HG02973 (cell line): ENCODE measurements around the gene MREG.
"Not testable (repeated sequence)": the region's sequence is repeated elsewhere in the genome, so short reads cannot be mapped to it uniquely, and the experiment has no call there.

Experiments
- ATAC-seq: cut with Tn5 transposase; IDR thresholded peaks from one replicate; pipeline ENCODE4 v1.9.1; 2021; ENCODE audit warnings: moderate library complexity; ENCODE audit not compliant: unreplicated experiment

The MREG gene

GRCh38 chr2:216021768-216022565, 8.6 kb upstream of the MREG start:
- no peak for ATAC-seq

DNA sequence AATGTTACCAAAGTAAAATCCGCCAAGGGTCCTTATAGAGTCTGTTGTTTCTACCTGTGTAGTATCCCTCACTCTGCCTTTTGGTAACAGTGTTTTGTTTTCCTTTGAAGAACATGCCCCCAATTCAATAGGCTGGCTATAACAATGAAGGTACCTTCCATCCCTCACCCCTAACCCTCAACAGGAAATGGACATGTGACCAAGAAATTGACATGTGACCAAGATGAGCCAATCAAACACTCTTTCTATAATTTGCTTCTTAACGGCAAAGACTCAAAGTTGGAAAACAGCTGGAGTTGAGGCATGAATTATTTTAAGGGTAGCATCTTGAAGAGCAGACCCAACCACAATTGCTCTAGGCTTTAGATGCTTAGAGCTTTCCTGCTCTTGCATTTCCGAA, 5.4 kb upstream of the MREG start:
- no peak for ATAC-seq

- ATAC-seq: no peak
Observed at GRCh38 chr2:216017365-216017764, 4.0 kb upstream of the MREG start.

DNA sequence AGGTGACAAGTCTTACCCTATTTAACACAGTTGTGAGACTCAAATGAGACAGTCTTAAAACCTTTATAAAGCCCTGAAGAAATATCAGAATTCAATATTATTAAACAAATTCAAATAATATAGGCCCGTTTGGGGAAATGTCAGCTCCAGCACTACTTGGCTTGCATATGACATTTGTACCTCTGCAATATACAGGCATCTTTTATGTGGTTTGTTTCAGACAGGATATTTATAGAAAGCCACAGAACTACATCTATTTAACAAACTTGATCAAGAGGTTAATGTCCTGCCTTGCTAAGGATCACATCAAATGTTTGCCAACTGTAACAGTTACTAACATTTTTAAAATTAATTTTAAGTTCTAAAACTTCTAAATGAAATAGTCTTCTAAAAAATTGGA, 3.2 kb upstream of the MREG start:
- ATAC-seq: no peak

DNA sequence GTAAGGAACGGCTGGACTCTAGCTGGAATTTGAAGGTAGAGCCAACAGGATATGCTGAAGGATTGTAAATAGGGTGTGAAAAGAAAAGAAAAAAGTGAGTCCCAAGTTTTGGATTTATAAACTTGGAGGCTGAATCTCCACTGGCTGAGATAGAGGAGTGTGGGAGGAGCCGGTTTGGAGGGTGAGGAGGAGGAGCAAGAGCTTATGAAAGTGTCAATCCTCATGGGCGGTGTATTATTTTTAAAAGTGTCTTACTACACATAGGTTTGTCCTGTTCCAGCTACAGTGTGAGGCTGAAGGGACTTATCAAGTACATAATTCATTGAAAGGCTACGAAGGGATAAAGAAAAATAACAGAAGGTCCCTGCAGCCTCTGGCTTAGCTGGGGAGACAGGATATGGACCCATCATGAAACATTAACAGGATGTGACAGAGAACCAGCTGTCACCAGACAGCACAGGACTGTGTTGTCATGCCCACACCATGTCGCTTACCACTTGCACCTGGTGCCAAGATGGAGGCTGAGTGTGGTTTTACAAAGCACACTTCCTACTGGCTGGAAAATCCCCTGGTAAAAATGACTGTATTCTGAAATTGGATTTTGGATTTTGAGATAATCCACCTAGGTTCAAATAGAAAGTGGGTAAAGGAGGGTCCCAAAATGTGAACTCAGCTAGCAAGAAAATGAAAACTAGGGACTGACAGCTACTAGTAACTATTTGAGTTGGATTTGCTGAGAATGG, 2.5 kb upstream of the MREG start:
- ATAC-seq: peak; percentile 86

DNA sequence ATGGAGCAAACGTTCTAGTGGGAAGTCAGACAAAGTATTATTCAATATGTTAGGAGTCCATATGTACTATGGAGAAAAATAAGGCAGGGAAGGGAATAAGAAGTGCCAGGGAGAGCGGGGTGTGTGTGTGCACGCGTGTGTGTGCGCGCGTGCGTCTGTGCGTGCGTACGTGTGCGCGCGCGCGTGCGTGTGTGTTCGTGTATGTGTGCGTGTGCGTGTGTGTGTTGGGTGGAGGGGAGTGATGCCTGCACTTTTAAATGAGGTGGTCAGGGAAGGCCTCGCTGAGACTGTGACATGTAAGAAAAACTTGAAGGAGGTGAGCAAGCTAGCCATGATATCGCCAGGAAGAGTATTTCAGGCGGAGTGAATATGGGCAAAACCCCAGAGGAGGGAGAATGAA, 1.6 kb upstream of the MREG start:
- no peak for ATAC-seq

GRCh38 chr2:216014006-216014405, 655 bp upstream of the MREG start:
- no peak for ATAC-seq

DNA sequence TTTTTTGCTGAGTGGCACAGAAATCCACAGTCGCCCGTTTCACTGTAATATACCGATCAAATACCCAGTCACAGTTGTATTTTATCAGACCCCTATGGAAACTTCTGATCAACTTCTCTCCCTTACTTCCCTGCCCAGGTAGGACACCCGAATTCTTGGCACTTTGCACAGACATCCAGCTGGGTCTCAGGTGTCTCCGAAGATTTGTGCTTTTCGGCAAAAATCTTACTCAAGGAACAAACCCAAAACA, 596 bp downstream of the MREG start:
- ATAC-seq: no peak

DNA sequence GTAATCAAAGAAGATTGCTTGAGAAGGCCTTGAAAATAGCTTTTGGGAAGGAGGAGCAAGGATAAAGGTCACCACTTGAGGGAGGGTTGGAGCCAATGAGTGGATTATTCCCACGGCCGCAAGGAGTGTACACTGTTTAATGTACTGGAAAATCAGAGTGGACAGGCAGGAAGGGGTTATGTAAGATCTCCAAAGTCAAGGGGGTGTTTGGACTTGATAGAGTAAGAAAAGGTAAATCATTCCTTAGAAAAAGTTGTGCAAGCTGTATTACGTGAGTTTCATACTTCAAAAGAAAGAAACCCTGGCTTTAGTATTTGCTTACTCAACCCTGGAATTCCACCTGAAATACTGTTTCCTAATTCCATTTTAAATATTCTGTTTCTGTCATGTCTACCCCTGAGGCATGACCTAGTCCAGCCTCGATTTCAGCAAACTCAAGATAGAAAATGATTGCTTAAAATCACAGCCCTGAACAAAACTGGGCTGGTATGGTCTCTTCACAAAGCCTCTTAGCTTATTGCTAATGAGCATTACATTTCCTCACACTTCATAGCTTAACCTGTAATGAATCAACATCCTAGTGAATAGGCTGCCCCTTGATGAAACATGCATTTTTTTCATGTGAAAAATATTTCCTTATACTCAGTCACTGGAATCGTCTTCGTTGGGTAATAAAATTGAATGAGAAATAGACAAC, 1.1 kb downstream of the MREG start:
- no peak for ATAC-seq

- not testable (repeated sequence) for ATAC-seq
Observed at GRCh38 chr2:216009215-216009614, 4.1 kb downstream of the MREG start.

GRCh38 chr2:216008387-216008786, 5.0 kb downstream of the MREG start:
- no peak for ATAC-seq

DNA sequence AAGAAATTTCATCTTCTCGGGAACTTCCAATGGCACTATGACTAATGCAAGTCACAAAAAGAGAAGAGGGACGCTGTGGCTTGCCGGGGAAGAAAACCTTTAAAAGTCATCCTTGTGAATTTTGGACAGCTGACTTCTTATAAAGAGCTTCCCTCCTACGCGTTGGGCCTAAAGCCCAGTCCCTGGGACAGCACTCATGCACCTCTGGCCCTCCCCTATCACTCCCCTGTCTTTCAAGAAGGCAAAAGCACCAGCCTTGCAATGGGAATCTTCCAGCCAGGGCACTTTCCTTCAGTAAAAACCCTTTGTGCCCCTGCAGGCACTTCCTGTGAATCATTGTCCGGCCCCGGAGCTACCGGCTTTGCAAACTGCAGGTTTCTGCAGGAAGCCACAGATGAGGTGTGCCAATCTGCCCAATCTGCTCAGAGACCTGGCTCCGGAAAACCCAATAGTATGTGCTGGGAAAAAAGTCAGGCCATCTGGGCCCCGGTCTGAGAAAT, 7.1 kb downstream of the MREG start:
- peak; percentile 38 for ATAC-seq

GRCh38 chr2:216004697-216005283, 8.6 kb downstream of the MREG start:
- peak; percentile 36 for ATAC-seq

DNA sequence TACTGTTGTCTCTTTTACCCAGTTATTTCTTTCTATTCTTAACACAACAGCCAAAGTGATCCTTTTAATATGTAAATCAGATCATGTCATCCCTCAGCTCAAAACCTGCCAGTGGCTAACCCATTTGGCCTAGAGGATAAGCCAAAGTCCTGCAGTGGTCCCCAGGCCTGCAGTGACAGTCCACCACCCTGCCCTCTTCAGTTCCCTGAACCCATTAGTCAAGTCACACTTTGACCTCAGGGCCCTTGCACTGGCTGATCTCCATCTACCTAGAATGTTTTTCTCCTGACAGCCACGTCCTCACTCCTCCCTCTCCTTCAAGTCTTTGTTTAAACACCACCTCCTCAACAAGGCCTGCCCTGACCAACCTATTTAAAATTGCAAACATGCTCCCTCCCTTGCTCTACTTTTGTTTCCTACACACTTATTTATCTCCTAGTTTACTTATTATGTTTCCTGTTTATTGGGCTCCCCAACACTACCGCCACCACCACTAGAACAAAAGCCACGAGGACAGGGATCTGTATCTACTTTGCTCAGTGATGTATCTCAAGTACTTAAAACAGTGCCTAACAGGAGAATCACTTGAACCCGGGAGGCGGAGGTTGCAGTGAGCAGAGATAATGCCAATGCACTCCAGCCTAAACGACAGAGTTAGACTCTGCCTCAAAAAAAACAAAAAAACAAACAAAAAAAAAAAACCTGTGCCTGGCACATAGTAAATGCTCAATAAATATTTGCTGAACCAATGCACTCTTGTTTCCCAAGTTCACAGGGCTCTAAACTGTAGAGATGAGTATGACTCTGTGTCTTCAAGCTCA, 9.3 kb downstream of the MREG start:
- ATAC-seq: no peak

GRCh38 chr2:216002693-216003092, 10.7 kb downstream of the MREG start:
- ATAC-seq: no peak

GRCh38 chr2:216002101-216002678, 11.2 kb downstream of the MREG start:
- no peak for ATAC-seq

DNA sequence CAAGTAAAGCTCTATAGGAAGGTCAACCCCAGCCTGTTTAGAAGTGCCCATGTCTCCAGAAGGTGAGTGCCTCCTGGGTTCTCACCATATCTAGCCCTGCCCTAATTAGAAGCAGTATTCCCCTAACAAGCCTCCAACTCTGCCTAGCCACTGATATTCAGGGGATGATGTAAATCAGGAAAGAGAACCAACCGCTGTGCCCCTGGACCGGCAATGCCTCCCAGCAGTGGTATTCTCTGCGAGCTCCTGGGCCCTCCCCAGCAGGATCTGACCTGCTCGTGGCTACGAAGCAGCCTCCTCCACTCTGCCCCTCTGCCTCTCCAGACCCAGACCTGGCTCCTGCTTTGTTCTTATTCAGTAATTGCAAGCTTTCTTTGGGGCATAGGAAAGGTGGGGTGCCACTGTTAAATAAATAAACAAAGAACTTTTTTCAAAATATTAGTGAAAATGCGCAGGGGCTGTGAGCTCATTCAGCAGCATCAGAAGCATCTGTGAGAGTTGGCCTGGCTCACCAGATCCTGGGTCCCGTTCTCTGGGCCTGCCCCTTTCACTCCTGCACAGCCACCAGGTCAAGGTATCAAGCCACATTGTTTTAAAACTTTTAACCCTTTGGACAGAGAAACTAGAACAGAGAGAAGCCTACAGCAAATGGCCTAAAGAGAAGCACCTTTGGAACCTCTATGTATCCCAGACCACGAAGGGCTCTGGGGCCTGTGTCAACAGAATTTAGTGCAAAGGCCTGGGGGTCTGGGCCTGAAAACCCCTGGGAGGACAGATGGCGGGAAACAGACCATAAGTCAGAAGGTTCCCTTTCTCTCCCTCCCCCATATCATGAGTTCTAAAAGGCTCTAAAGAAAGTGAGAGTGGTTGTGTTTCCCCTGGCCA, 11.9 kb downstream of the MREG start:
- no peak for ATAC-seq

GRCh38 chr2:215998636-215999035, 14.7 kb downstream of the MREG start:
- no peak for ATAC-seq

GRCh38 chr2:215997219-215997618, 16.1 kb downstream of the MREG start:
- ATAC-seq: no peak
